AG04449 (cell line): ENCODE data around the gene ZNF500.

Source experiments
- CTCF ChIA-PET: fragments of 350-600 bp; formaldehyde crosslinking; extraction: SDS; loops from one replicate; lab custom pipeline; 2021; ENCODE audit warnings: antibody characterized with exemption; lab: Yijun Ruan, JAX
- POLR2A ChIA-PET: fragments of 400-600, 350-600 bp; formaldehyde crosslinking; extraction: SDS; loops from one replicate; lab custom pipeline; 2020; ENCODE audit warnings: antibody characterized with exemption, inconsistent platforms; lab: Yijun Ruan, JAX
- DNase-seq: peaks from one replicate; pipeline ENCODE4 v3.0.0-alpha.2; 2010; ENCODE audit warnings: low read depth, low spot score
- H3K4me3 ChIP-seq: 2 replicates; pipeline ENCODE4 v1.5.1; 2011; ENCODE audit warnings: low read depth, mild to moderate bottlenecking, control low read depth, low read length
- CTCF ChIP-seq: IDR thresholded peaks from one replicate; pipeline ENCODE4 v1.5.1; 2011; ENCODE audit warnings: mild to moderate bottlenecking, moderate library complexity, low read length, control low read depth, inconsistent platforms; ENCODE audit not compliant: insufficient read depth; ENCODE audit errors: missing control alignments

The ZNF500 gene

GRCh38 chr16:4766875-4767628, at the start of gene ZNF500:
Gene ZNF500 (minus strand): TSS chr16:4767162. CDS start chr16:4765978, 1,184 bp downstream.
- no peak for TF ChIP-seq CTCF
- peak; percentile 66 for DNase-seq
- POLR2A ChIA-PET, result interaction anchor here (1.9 kb wide), 1 partner anchor 33 kb away, joined by 6 read pairs; the partner anchor contains the start of genes ANKS3 and DNAAF8
- H3K4me3 ChIP-seq, result peak within 1 kb of the TSS; percentile 82
- CTCF ChIA-PET, result interaction anchor here (1.2 to 1.4 kb wide), 2 partner anchors 32 to 190 kb away, joined by 4 to 5 read pairs; partner anchors contain the start of genes ANKS3 and DNAAF8

GRCh38 chr16:4814542-4815173, 47.7 kb upstream of the ZNF500 start:
- TF ChIP-seq CTCF, result no peak
- no peak for DNase-seq
- POLR2A ChIA-PET, result no interaction called here
- no peak overlapping the region for H3K4me3 ChIP-seq
- CTCF ChIA-PET, result interaction anchor here (1.2 kb wide), 1 partner anchor 141 kb away, joined by 4 read pairs; no protein-coding TSS in a partner anchor

GRCh38 chr16:4814046-4814445, 47.1 kb upstream of the ZNF500 start:
- no peak for DNase-seq
- TF ChIP-seq CTCF, result no peak
- ChIA-PET POLR2A (no interaction called here), CTCF (no interaction called here)
- no peak overlapping the region for H3K4me3 ChIP-seq

GRCh38 chr16:4813251-4814003, 46.5 kb upstream of the ZNF500 start:
- DNase-seq, result no peak
- CTCF ChIA-PET, result no interaction called here
- TF ChIP-seq CTCF, result no peak
- no peak overlapping the region for H3K4me3 ChIP-seq
- POLR2A ChIA-PET, result no interaction called here

GRCh38 chr16:4811773-4812172, 44.8 kb upstream of the ZNF500 start:
- H3K4me3 ChIP-seq, result no peak overlapping the region
- DNase-seq, result no peak
- ChIA-PET CTCF (no interaction called here), POLR2A (no interaction called here)
- TF ChIP-seq CTCF, result no peak

- H3K4me3 ChIP-seq, result no peak overlapping the region
- DNase-seq, result no peak
- ChIA-PET POLR2A (no interaction called here), CTCF (no interaction called here)
- no peak for TF ChIP-seq CTCF
These were observed 44.3 kb upstream of the ZNF500 start for GRCh38 chr16:4811242-4811641.
